ENCODE measurements around the gene STS. TPM values are rescaled to one million over a fixed set of nuclear protein-coding genes. Genes with fewer than 3 reads are reported as not detected.

STS gene
- total RNA-seq, 1 experiment from 2014 or later: 7.8 TPM

- DNase-seq: peak in 1 of 2 experiments; percentile 59
- H3K4me1 ChIP-seq: peaks cover 19% of the 10 kb centered on the region
- no peaks in the 10 kb centered on the region for H3K36me3 ChIP-seq
- H3K9me3 ChIP-seq (replicated peaks): no peaks in the 10 kb centered on the region
- no peak overlapping the region for H3K27ac ChIP-seq
- H3K4me3 ChIP-seq: no peak overlapping the region
- no peaks in the 10 kb centered on the region for H3K27me3 ChIP-seq
Measured at GRCh38 chrX:7119950-7120877, 27.3 kb upstream of the STS start.

- H3K36me3 ChIP-seq: no peaks in the 10 kb centered on the region; the same call in 1 of the 2 replicates
- no peak for DNase-seq
- H3K27me3 ChIP-seq: no peaks in the 10 kb centered on the region
- H3K9me3 ChIP-seq (replicated peaks): no peaks in the 10 kb centered on the region
- H3K4me3 ChIP-seq: no peak overlapping the region
- H3K4me1 ChIP-seq: peaks cover 14% of the 10 kb centered on the region
- H3K27ac ChIP-seq: no peak overlapping the region
Measured at GRCh38 chrX:7120878-7121219, 26.7 kb upstream of the STS start.

GRCh38 chrX:7127056-7127455, 20.5 kb upstream of the STS start:
- Histone ChIP-seq H3K36me3 (no peaks in the 10 kb centered on the region; the same call in 1 of the 2 replicates), H3K27ac (0 out of 2 replicates have a peak overlapping the region, but pooled peaks have one; percentile 13), H3K4me3 (no peak overlapping the region), H3K27me3 (no peaks in the 10 kb centered on the region), H3K9me3 (replicated peaks) (no peaks in the 10 kb centered on the region), H3K4me1 (peaks cover 11% of the 10 kb centered on the region)
- DNase-seq: peak; percentile 52 to 83

GRCh38 chrX:7131621-7132020, 15.9 kb upstream of the STS start:
- no peak for DNase-seq
- H3K36me3 ChIP-seq: no peaks in the 10 kb centered on the region
- no peaks in the 10 kb centered on the region for H3K27me3 ChIP-seq
- no peaks in the 10 kb centered on the region for H3K9me3 ChIP-seq (replicated peaks)
- H3K4me3 ChIP-seq: no peak overlapping the region
- peaks cover 17% of the 10 kb centered on the region for H3K4me1 ChIP-seq
- no peak overlapping the region for H3K27ac ChIP-seq

GRCh38 chrX:7132335-7133049, 15.0 kb upstream of the STS start:
- Histone ChIP-seq H3K9me3 (replicated peaks) (no peaks in the 10 kb centered on the region), H3K4me1 (peaks cover 10% of the 10 kb centered on the region), H3K27ac (peak overlapping the region; percentile 28), H3K27me3 (no peaks in the 10 kb centered on the region), H3K4me3 (no peak overlapping the region), H3K36me3 (no peaks in the 10 kb centered on the region)
- peak; percentile 53 to 66 for DNase-seq

GRCh38 chrX:7133050-7133440, 14.5 kb upstream of the STS start:
- DNase-seq: peak; percentile 26 to 34
- Histone ChIP-seq H3K9me3 (replicated peaks) (no peaks in the 10 kb centered on the region), H3K27ac (peak overlapping the region; percentile 28), H3K4me1 (peaks cover 10% of the 10 kb centered on the region), H3K27me3 (no peaks in the 10 kb centered on the region), H3K36me3 (no peaks in the 10 kb centered on the region), H3K4me3 (no peak overlapping the region)

GRCh38 chrX:7134981-7135380, 12.5 kb upstream of the STS start:
- Histone ChIP-seq H3K36me3 (no peaks in the 10 kb centered on the region), H3K4me1 (peaks cover 10% of the 10 kb centered on the region), H3K27ac (no peak overlapping the region), H3K9me3 (replicated peaks) (no peaks in the 10 kb centered on the region), H3K4me3 (no peak overlapping the region), H3K27me3 (no peaks in the 10 kb centered on the region)
- no peak for DNase-seq

GRCh38 chrX:7139202-7140081, 8.1 kb upstream of the STS start:
- H3K4me3 ChIP-seq: no peak overlapping the region

GRCh38 chrX:7143076-7143475, 4.4 kb upstream of the STS start:
- no peaks in the 10 kb centered on the region for H3K27me3 ChIP-seq
- no peaks in the 10 kb centered on the region for H3K4me1 ChIP-seq
- DNase-seq: no peak
- H3K36me3 ChIP-seq: no peaks in the 10 kb centered on the region
- H3K9me3 ChIP-seq (replicated peaks): no peaks in the 10 kb centered on the region
- H3K27ac ChIP-seq: no peak overlapping the region
- no peak overlapping the region for H3K4me3 ChIP-seq

More at GRCh38 chrX:7139202-7140081, 8.1 kb upstream of the STS start:
- no peaks in the 10 kb centered on the region for H3K27me3 ChIP-seq
- H3K9me3 ChIP-seq (replicated peaks): no peaks in the 10 kb centered on the region
- no peaks in the 10 kb centered on the region for H3K36me3 ChIP-seq
- DNase-seq: no peak
- H3K4me1 ChIP-seq: no peaks in the 10 kb centered on the region
- H3K27ac ChIP-seq: no peak overlapping the region

- no peaks in the 10 kb centered on the region for H3K27me3 ChIP-seq
- no peak for DNase-seq
- peaks cover 2% of the 10 kb centered on the region for H3K4me1 ChIP-seq
- no peaks in the 10 kb centered on the region for H3K9me3 ChIP-seq (replicated peaks)
- no peaks in the 10 kb centered on the region for H3K36me3 ChIP-seq
- H3K4me3 ChIP-seq: no peak overlapping the region
- H3K27ac ChIP-seq: no peak overlapping the region
Measured at GRCh38 chrX:7143941-7144525, 3.5 kb upstream of the STS start.

- DNase-seq: no peak
- Histone ChIP-seq H3K27me3 (no peaks in the 10 kb centered on the region), H3K4me1 (peaks cover 4% of the 10 kb centered on the region), H3K27ac (no peak overlapping the region), H3K4me3 (no peak overlapping the region), H3K9me3 (replicated peaks) (no peaks in the 10 kb centered on the region), H3K36me3 (no peaks in the 10 kb centered on the region)
Measured at GRCh38 chrX:7145454-7145853, 2.1 kb upstream of the STS start.

GRCh38 chrX:7146020-7146702, 1.4 kb upstream of the STS start:
- no peak for DNase-seq
- Histone ChIP-seq H3K27ac (no peak overlapping the region), H3K4me3 (no peak overlapping the region), H3K36me3 (no peaks in the 10 kb centered on the region), H3K27me3 (no peaks in the 10 kb centered on the region), H3K4me1 (peaks cover 4% of the 10 kb centered on the region), H3K9me3 (replicated peaks) (no peaks in the 10 kb centered on the region)

GRCh38 chrX:7146703-7147412, 654 bp upstream of the STS start:
- no peaks in the 10 kb centered on the region for H3K27me3 ChIP-seq
- H3K9me3 ChIP-seq (replicated peaks): no peaks in the 10 kb centered on the region
- H3K27ac ChIP-seq: peak overlapping the region; percentile 82
- peak; percentile 54 to 70 for DNase-seq
- H3K36me3 ChIP-seq: no peaks in the 10 kb centered on the region
- H3K4me3 ChIP-seq: peak overlapping the region; percentile 71
- peaks cover 4% of the 10 kb centered on the region for H3K4me1 ChIP-seq

All from SJCRH30 (cell line).